OCI-LY1 (cell line): ENCODE data around the gene FARS2.

ENCODE experiments used
- H2AFZ ChIP-seq: fragments of 200-600 bp; sonication (generic), shearing (Covaris generic); 2 replicates; pipeline ENCODE4 v1.6.0; 2014; ENCODE audit warnings: antibody characterized with exemption, mild to moderate bottlenecking, low read length
- H3F3A ChIP-seq: fragments of 200-600 bp; sonication (generic), shearing (Covaris generic); 2 replicates; pipeline ENCODE4 v1.6.0; 2014; ENCODE audit warnings: mild to moderate bottlenecking, antibody characterized with exemption, low read length, moderate library complexity; ENCODE audit not compliant: insufficient read depth
- H3K27ac ChIP-seq: fragments of 200-600 bp; sonication (generic); 2 replicates; pipeline ENCODE4 v1.5.1; 2014; ENCODE audit warnings: low read length, mixed run types, mild to moderate bottlenecking, low read depth; ENCODE audit not compliant: poor library complexity, severe bottlenecking
- H3K27me3 ChIP-seq: fragments of 200-600 bp; sonication (generic); 2 replicates; pipeline ENCODE4 v1.6.0; 2014; ENCODE audit warnings: antibody characterized with exemption, mild to moderate bottlenecking, low read length, moderate library complexity; ENCODE audit not compliant: insufficient read depth
- H3K36me3 ChIP-seq: fragments of 200-600 bp; sonication (generic); 2 replicates; pipeline ENCODE4 v1.6.1; 2014; ENCODE audit warnings: mild to moderate bottlenecking, antibody characterized with exemption, low read length, moderate library complexity, mixed read lengths; ENCODE audit not compliant: insufficient read depth
- H3K4me1 ChIP-seq: fragments of 200-600 bp; sonication (generic); 2 replicates; pipeline ENCODE4 v1.5.1; 2014; ENCODE audit warnings: mild to moderate bottlenecking, low read length, moderate library complexity; ENCODE audit not compliant: insufficient read depth, severe bottlenecking
- H3K4me2 ChIP-seq: fragments of 200-600 bp; sonication (generic), shearing (Covaris generic); 2 replicates; pipeline ENCODE4 v1.6.1; 2014; ENCODE audit warnings: low read length
- H3K4me3 ChIP-seq: fragments of 200-600 bp; sonication (generic); 2 replicates; pipeline ENCODE4 v1.5.1; 2014; ENCODE audit warnings: low read length, low read depth, mild to moderate bottlenecking, mixed read lengths; ENCODE audit not compliant: poor library complexity, severe bottlenecking
- H3K79me2 ChIP-seq: fragments of 200-600 bp; shearing (Covaris generic); 2 replicates; pipeline ENCODE4 v1.6.1; 2016; ENCODE audit warnings: mixed run types, low read length, mixed read lengths; ENCODE audit not compliant: insufficient read depth
- H3K9ac ChIP-seq: fragments of 200-600 bp; sonication (generic), shearing (Covaris generic); 2 replicates; pipeline ENCODE4 v1.6.1; 2014; ENCODE audit warnings: mild to moderate bottlenecking, low read length, mixed read lengths
- H3K9me2 ChIP-seq: fragments of 200-600 bp; sonication (generic), shearing (Covaris generic); 2 replicates; pipeline ENCODE4 v1.6.1; 2014; ENCODE audit warnings: low read depth, mild to moderate bottlenecking, low read length, mixed read lengths
- H3K9me3 ChIP-seq: fragments of 200-600 bp; shearing (Covaris generic); 2 replicates; pipeline ENCODE4 v1.6.1; 2014; ENCODE audit warnings: low read length, mixed read lengths
- H4K20me1 ChIP-seq: fragments of 200-600 bp; sonication (generic), shearing (Covaris generic); 2 replicates; pipeline ENCODE4 v1.6.0; 2016; ENCODE audit warnings: mild to moderate bottlenecking, low read length; ENCODE audit not compliant: insufficient read depth
- CTCF ChIP-seq: fragments of 200-600 bp; sonication (generic), shearing (Covaris generic); IDR thresholded peaks from 2 replicates; pipeline ENCODE4 v1.5.1; 2017; ENCODE audit warnings: mild to moderate bottlenecking, antibody characterized with exemption, low read length, moderate library complexity, mixed read lengths
- EZH2 ChIP-seq: fragments of 200-600 bp; sonication (generic), shearing (Covaris generic); IDR thresholded peaks from 2 replicates; pipeline ENCODE4 v1.8.0; 2017; ENCODE audit warnings: borderline replicate concordance, mixed run types, mild to moderate bottlenecking, antibody characterized with exemption, low read length, moderate library complexity, mixed read lengths

The FARS2 gene

GRCh38 chr6:5427586-5427985 lies 166.3 kb downstream of the FARS2 start:
- peak overlapping the region; percentile 64 for H3K9ac ChIP-seq
- H3K27ac ChIP-seq, result peak overlapping the region; percentile 85
- H3K4me2 ChIP-seq, result peak overlapping the region; percentile 91
- H4K20me1 ChIP-seq, result no peaks in the 10 kb centered on the region
- H2AFZ ChIP-seq, result peak overlapping the region; percentile 76; the same call in 1 of the 2 replicates
- H3K36me3 ChIP-seq, result no peaks in the 10 kb centered on the region
- H3K79me2 ChIP-seq, result no peaks in the 10 kb centered on the region
- no peaks in the 10 kb centered on the region; the same call in 1 of the 2 replicates for H3F3A ChIP-seq
- no peaks in the 10 kb centered on the region for H3K27me3 ChIP-seq
- no peaks in the 10 kb centered on the region for H3K9me3 ChIP-seq
- no peaks in the 10 kb centered on the region for H3K9me2 ChIP-seq
- peaks cover 38% of the 10 kb centered on the region for H3K4me1 ChIP-seq
- H3K4me3 ChIP-seq, result peak overlapping the region; percentile 53
- TF ChIP-seq EZH2 (no peak), CTCF (peak; percentile 10; the same call in 1 of the 2 replicates)

- Histone ChIP-seq H3K9me2 (no peaks in the 10 kb centered on the region), H3K36me3 (no peaks in the 10 kb centered on the region), H2AFZ (no peak overlapping the region), H3K4me2 (no peak overlapping the region), H3F3A (no peaks in the 10 kb centered on the region), H3K79me2 (no peaks in the 10 kb centered on the region), H3K27me3 (no peaks in the 10 kb centered on the region), H3K4me1 (peaks cover 10% of the 10 kb centered on the region), H3K9ac (no peak overlapping the region), H3K27ac (no peak overlapping the region), H3K9me3 (no peaks in the 10 kb centered on the region), H3K4me3 (no peak overlapping the region), H4K20me1 (no peaks in the 10 kb centered on the region)
- TF ChIP-seq EZH2, result no peak
- no peak for TF ChIP-seq CTCF
Measured at GRCh38 chr6:5433324-5433723, 172.0 kb downstream of the FARS2 start.

- H3K4me3 ChIP-seq, result no peak overlapping the region
- no peak overlapping the region for H3K4me2 ChIP-seq
- H3K79me2 ChIP-seq, result no peaks in the 10 kb centered on the region
- no peaks in the 10 kb centered on the region for H4K20me1 ChIP-seq
- H3K4me1 ChIP-seq, result peaks cover 20% of the 10 kb centered on the region
- H3K27me3 ChIP-seq, result no peaks in the 10 kb centered on the region
- no peaks in the 10 kb centered on the region for H3F3A ChIP-seq
- H3K36me3 ChIP-seq, result no peaks in the 10 kb centered on the region
- H3K27ac ChIP-seq, result no peak overlapping the region
- no peaks in the 10 kb centered on the region for H3K9me3 ChIP-seq
- TF ChIP-seq CTCF, result no peak
- no peak for TF ChIP-seq EZH2
- no peak overlapping the region for H3K9ac ChIP-seq
- no peaks in the 10 kb centered on the region for H3K9me2 ChIP-seq
- H2AFZ ChIP-seq, result no peak overlapping the region
Measured at GRCh38 chr6:5435449-5435848, 174.1 kb downstream of the FARS2 start.
